ENCODE data around the gene SBNO2. TPM values are rescaled to one million over a fixed set of nuclear protein-coding genes. Genes with fewer than 3 reads are reported as not detected.

Gene SBNO2
- total and polyA plus RNA-seq, 12 donors = 12.6 to 61.3 (median 16.1) TPM

DNA sequence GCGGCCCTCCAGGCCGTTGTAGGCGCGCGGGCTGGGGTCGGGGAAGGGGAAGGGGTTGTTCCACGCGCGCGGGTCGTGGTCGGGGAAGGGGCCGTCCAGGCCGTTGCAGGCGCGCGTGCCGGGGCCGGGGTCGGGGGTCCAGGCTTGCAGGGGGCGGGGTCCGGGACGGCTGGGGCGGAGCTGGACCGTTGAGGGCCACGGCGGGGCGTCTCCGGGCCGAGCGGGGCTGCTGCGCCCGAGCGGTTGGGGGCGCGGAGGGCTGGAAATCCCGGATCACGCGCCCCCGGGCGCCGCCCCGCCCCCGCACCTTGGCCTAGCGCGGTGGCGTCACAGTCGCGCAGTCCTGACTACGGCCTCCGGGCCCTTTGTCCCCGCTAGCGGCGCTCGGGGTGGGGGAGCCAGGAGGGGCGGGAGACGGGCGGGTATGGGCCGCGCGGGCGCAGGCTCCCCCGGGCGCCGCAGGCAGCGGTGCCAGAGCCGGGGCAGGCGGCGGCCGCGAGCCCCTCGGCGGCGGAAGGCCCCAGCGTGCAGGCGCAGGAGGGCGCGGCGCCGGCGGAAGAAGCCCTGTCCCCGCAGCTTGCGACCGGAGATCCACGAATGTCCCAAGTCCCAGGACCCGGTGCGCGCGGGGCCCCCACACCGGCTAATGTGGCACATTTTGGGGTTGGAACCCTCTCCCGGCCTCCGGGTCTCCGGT, 69.6 kb downstream of the SBNO2 start:
- DNase-seq = peak; percentile 76 to 78
- TF ChIP-seq, protein P1, sequence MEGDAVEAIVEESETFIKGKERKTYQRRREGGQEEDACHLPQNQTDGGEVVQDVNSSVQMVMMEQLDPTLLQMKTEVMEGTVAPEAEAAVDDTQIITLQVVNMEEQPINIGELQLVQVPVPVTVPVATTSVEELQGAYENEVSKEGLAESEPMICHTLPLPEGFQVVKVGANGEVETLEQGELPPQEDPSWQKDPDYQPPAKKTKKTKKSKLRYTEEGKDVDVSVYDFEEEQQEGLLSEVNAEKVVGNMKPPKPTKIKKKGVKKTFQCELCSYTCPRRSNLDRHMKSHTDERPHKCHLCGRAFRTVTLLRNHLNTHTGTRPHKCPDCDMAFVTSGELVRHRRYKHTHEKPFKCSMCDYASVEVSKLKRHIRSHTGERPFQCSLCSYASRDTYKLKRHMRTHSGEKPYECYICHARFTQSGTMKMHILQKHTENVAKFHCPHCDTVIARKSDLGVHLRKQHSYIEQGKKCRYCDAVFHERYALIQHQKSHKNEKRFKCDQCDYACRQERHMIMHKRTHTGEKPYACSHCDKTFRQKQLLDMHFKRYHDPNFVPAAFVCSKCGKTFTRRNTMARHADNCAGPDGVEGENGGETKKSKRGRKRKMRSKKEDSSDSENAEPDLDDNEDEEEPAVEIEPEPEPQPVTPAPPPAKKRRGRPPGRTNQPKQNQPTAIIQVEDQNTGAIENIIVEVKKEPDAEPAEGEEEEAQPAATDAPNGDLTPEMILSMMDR (IDR thresholded peaks at IDR 0.05) = no peak
- Histone ChIP-seq H3K27me3 (no peaks in the 10 kb centered on the region), H3K36me3 (peaks cover 0 to 42% (median 25%) of the 10 kb centered on the region in 9 donors), H3K4me3 (peak overlapping the region; percentile 40 to 96 (median 82)), H3K27ac (peak overlapping the region; percentile 88 to 100 (median 98)), H3K9me3 (peaks cover 0 to 10% (median 0%) of the 10 kb centered on the region in 11 donors), H3K4me1 (peaks cover 30 to 72% (median 59%) of the 10 kb centered on the region in 9 donors)
- intact Hi-C loops (cut with DNase I) = loop anchor here in 4 of 10 donors (5.0 kb wide), 3 partner anchors 77 to 138 kb away; partner anchors contain the start of genes RNU6-2 (in 3 of the 4), TMEM259 (in 3 of the 4), ATP5F1D (in 1 of the 4) and CNN2 (in 1 of the 4)
- peak; percentile 10 to 53 (median 35) for ATAC-seq
- WGBS, 2 donors = 1 to 2% methylated on average over 26 to 89 of the region's 93 CpGs

DNA sequence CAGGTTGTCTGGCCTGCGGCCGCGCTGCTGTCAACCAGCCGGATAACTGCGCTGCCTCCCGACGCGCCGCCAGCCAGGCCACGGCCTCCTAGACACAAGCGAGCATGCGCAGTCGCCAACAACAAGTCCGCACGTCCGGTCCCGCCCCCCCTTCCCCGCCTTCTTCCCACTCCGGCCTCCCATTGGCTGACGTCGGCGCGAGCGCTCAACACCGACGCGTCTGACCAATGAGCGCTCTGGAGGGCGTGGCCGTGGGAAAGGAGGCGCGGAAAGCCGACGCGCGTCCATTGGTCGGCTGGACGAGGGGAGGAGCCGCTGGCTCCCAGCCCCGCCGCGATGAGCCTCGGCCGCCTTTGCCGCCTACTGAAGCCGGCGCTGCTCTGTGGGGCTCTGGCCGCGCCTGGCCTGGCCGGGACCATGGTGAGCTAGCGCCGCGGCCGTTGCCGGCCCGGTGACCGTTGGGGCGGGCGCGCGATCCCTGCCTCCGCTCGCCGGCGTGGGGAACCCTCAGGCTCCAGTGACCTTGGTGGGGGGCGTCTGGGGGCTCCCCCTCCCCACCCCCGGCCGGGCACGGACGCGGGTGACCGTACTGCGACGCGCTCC, 70.3 kb downstream of the SBNO2 start, which contains the start of gene GPX4:
TSS of gene GPX4 (plus strand) at position 287 of the 603 bp plus-strand sequence. CDS start at position 337, 50 bp downstream.
- TF ChIP-seq, protein P1 (IDR thresholded peaks at IDR 0.05) = no peak
- peaks cover 30 to 78% (median 66%) of the 10 kb centered on the region in 9 donors for H3K4me1 ChIP-seq
- DNase-seq (peak; percentile 99), ATAC-seq (peak; percentile 82 to 92 (median 90))
- no peaks in the 10 kb centered on the region for H3K27me3 ChIP-seq
- 0% methylated on average over 57 to 75 of the region's 75 CpGs for WGBS, 2 donors
- peaks cover 0 to 11% (median 0%) of the 10 kb centered on the region in 11 donors for H3K9me3 ChIP-seq
- peak within 1 kb of the TSS; percentile 88 to 100 (median 98) for H3K27ac ChIP-seq
- peaks cover 0 to 36% (median 19%) of the 10 kb centered on the region in 9 donors for H3K36me3 ChIP-seq
- peak within 1 kb of the TSS; percentile 40 to 96 (median 82) for H3K4me3 ChIP-seq
- intact Hi-C loops (cut with DNase I) = loop anchor here in 5 of 10 donors (2.0 to 5.0 kb wide), 4 partner anchors 77 to 138 kb away; partner anchors contain the start of genes RNU6-2 (in 4 of the 5), TMEM259 (in 4 of the 5), ATP5F1D (in 1 of the 5) and CNN2 (in 1 of the 5)

DNA sequence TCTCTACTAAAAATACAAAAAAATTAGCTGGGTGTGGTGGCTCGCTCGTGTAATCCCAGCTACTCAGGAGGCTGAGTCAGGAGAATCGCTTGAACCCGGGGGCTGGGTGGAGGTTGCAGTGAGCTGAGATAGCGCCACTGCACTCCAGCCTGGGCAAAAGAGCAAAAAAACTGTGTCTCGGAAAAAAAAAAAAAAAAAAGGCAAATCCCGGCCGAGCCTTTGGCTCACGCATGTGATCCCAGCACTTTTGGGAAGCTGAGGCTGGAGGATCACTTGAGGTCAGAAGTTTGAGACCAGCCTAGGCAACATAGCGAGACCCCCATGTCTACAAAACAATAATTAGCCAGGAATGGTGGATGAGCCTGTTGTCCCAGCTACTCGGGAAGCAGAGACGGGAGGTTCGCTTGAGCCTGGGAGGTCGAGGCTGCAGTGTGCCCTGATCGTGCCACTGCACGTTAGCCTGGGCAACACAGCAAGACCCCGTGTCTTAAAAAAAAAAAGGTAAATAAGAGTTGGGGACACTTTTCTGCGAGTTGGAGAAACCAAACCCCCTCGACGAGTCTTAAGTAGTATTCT, 70.8 kb downstream of the SBNO2 start:
- Histone ChIP-seq H3K27ac (peak overlapping the region; percentile 25 to 100 (median 98)), H3K27me3 (no peaks in the 10 kb centered on the region), H3K9me3 (peaks cover 0 to 11% (median 0%) of the 10 kb centered on the region in 11 donors), H3K4me1 (peaks cover 30 to 84% (median 70%) of the 10 kb centered on the region in 9 donors), H3K4me3 (peak overlapping the region in 8 of 10 donors; percentile 6 to 96 (median 82)), H3K36me3 (peaks cover 0 to 31% (median 16%) of the 10 kb centered on the region in 9 donors)
- intact Hi-C loops (cut with DNase I) = loop anchor here in 5 of 10 donors (2.0 to 5.0 kb wide), 4 partner anchors 76 to 139 kb away; partner anchors contain the start of genes RNU6-2 (in 4 of the 5), TMEM259 (in 4 of the 5), ATP5F1D (in 1 of the 5) and CNN2 (in 1 of the 5)
- ATAC-seq (peak in 1 of 8 donors; percentile 0), DNase-seq (no peak)
- WGBS, 2 donors = 33 to 41% methylated on average over 20 of the region's 20 CpGs
- TF ChIP-seq, protein P1 (IDR thresholded peaks at IDR 0.05) = no peak

Measured in heart right ventricle (tissue), 16 donors.